Mammary epithelial cell (primary cell): ENCODE measurements around the gene PLA2G4B.

Source experiments
- CTCF ChIP-seq, 2 donors: IDR thresholded peaks in 1 of 2; conservative IDR thresholded peaks in 1 of 2; 2 replicates each; pipeline ENCODE4 v1.5.1; 2011 to 2012; ENCODE audit warnings: inconsistent platforms in 2 of 2, low read length in 2 of 2, mild to moderate bottlenecking in 2 of 2, control low read depth in 1 of 2, low read depth in 1 of 2; ENCODE audit not compliant: insufficient read depth in 1 of 2; ENCODE audit errors: extremely low read depth in 1 of 2
- EZH2 ChIP-seq: IDR thresholded peaks from 2 replicates; pipeline ENCODE4 v1.6.1; 2012; ENCODE audit warnings: low read length, inconsistent platforms, borderline replicate concordance

- TF ChIP-seq EZH2: no peak
- no peak for TF ChIP-seq CTCF (conservative IDR thresholded peaks at IDR 0.05 in 1 of 2, IDR thresholded peaks at IDR 0.05 in 1 of 2; ENCODE audit: extremely low read depth in 1 of 2, insufficient read depth in 1 of 2, low read depth in 1 of 2, low read length in 2 of 2)
Measured at GRCh38 chr15:41887161-41887560, 48.5 kb downstream of the PLA2G4B start.
